Measurements from ENCODE around the gene JTB. TPM values are rescaled to one million over a fixed set of nuclear protein-coding genes. Genes with fewer than 3 reads are reported as not detected.
"Not testable (repeated sequence)": the region's sequence is repeated elsewhere in the genome, so short reads cannot be mapped to it uniquely, and the experiment has no call there.

Gene JTB
- total RNA-seq (2012; rRNA removed) = 79.9 and 123 TPM in 2 replicates

GRCh38 chr1:153977250-153978240 lies at the start of gene JTB:
Gene JTB, minus strand, starts transcription at chr1:153977674. Its CDS starts 422 bp downstream, at chr1:153977252.
- Histone ChIP-seq H3K4me2 (ENCODE audit: low read length) (peak within 1 kb of the TSS; percentile 91), H3K36me3 (ENCODE audit: insufficient read depth, low read length) (peaks cover 43% of the 10 kb centered on the region), H3K4me3 (ENCODE audit: low read length) (peak within 1 kb of the TSS; percentile 87), H3K9me3 (replicated peaks; ENCODE audit: low read length) (no peaks in the 10 kb centered on the region), H3K4me1 (ENCODE audit: control insufficient read depth, insufficient read depth, low read length) (peaks cover 15% of the 10 kb centered on the region), H3K9ac (ENCODE audit: low read depth, low read length) (peak within 1 kb of the TSS; percentile 92), H3K27me3 (ENCODE audit: control insufficient read depth, insufficient read depth, low read length) (no peaks in the 10 kb centered on the region)

GRCh38 chr1:154019940-154020339 lies 42.5 kb upstream of the JTB start:
- no peaks in the 10 kb centered on the region for H3K27me3 ChIP-seq (ENCODE audit: control insufficient read depth, insufficient read depth, low read length)
- H3K36me3 ChIP-seq (ENCODE audit: insufficient read depth, low read length) = no peaks in the 10 kb centered on the region
- no peaks in the 10 kb centered on the region for H3K9me3 ChIP-seq (replicated peaks; ENCODE audit: low read length)
- H3K4me3 ChIP-seq (ENCODE audit: low read length) = no peak overlapping the region
- H3K9ac ChIP-seq (ENCODE audit: low read depth, low read length) = no peak overlapping the region
- H3K4me1 ChIP-seq (ENCODE audit: control insufficient read depth, insufficient read depth, low read length) = no peaks in the 10 kb centered on the region
- H3K4me2 ChIP-seq (ENCODE audit: low read length) = no peak overlapping the region

DNA sequence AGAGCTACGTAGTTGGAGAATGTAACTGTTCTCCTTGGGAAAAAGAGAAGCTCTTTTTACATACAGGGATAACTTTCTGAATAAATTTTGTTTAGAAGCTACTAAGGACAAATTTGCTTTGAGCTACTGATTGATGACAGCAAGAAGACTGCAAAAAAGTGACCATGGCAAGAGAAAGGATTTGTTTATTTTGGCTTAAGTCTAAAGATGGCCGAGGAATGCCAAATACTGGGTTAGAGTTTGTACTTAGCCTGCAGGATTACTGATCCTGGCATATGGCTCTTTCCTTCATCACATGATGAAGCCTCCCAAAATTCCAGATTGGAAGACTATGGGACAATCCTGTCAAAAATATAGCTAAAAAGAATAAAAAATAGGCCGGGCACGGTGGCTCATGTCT lies 41.8 kb upstream of the JTB start:
- Histone ChIP-seq H3K4me2 (ENCODE audit: low read length) (no peak overlapping the region), H3K27me3 (ENCODE audit: control insufficient read depth, insufficient read depth, low read length) (no peaks in the 10 kb centered on the region), H3K4me3 (ENCODE audit: low read length) (no peak overlapping the region), H3K36me3 (ENCODE audit: insufficient read depth, low read length) (no peaks in the 10 kb centered on the region), H3K9ac (ENCODE audit: low read depth, low read length) (no peak overlapping the region), H3K9me3 (replicated peaks; ENCODE audit: low read length) (no peaks in the 10 kb centered on the region), H3K4me1 (ENCODE audit: control insufficient read depth, insufficient read depth, low read length) (peaks cover 4% of the 10 kb centered on the region)

GRCh38 chr1:154014154-154014907 lies 36.9 kb upstream of the JTB start:
- H3K36me3 ChIP-seq (ENCODE audit: insufficient read depth, low read length) = no peaks in the 10 kb centered on the region
- H3K9me3 ChIP-seq (replicated peaks; ENCODE audit: low read length) = no peaks in the 10 kb centered on the region
- H3K9ac ChIP-seq (ENCODE audit: low read depth, low read length) = no peak overlapping the region
- H3K4me1 ChIP-seq (ENCODE audit: control insufficient read depth, insufficient read depth, low read length) = peaks cover 5% of the 10 kb centered on the region
- no peak overlapping the region for H3K4me3 ChIP-seq (ENCODE audit: low read length)
- no peak overlapping the region for H3K4me2 ChIP-seq (ENCODE audit: low read length)
- H3K27me3 ChIP-seq (ENCODE audit: control insufficient read depth, insufficient read depth, low read length) = no peaks in the 10 kb centered on the region

DNA sequence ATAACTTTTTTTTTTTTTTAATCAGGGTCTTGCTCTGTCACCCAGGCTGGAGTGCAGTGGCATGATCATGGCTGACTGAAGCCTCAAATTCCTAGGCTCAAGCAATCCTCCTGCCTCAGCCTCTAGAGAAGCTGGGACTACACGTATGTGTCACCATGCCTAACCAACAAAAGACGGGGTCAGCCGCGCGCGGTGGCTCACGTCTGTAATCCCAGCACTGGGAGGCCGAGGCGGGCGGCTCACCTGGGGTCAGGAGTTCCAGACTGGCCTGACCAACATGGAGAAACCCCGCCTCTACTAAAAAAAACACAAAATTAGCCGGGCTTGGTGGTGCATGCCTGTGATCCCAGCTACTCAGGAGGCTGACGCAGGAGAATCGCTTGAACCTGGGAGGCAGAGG lies 35.1 kb upstream of the JTB start:
- H3K4me1 ChIP-seq (ENCODE audit: control insufficient read depth, insufficient read depth, low read length); H3K4me3 ChIP-seq (ENCODE audit: low read length); H3K9me3 ChIP-seq (replicated peaks; ENCODE audit: low read length); H3K9ac ChIP-seq (ENCODE audit: low read depth, low read length); H3K36me3 ChIP-seq (ENCODE audit: insufficient read depth, low read length); H3K27me3 ChIP-seq (ENCODE audit: control insufficient read depth, insufficient read depth, low read length); H3K4me2 ChIP-seq (ENCODE audit: low read length): not testable (repeated sequence)

DNA sequence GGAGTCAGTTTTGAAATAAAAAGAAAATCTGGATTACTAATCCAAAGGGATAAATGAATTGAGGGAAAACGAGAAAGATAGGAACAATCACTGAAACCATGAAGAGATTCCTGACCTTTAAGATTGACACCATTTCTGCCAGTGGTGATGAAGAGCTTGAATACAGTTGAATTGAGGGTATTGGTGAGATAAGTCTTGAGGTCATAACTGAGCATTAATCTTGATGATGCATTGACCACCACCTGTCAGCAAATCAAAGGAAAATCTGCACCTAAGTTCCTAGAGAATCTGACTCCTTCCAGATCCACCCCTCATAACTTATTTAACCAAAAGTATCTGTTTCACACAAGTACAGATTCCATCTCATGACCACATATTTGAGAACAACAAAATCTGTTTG lies 34.7 kb upstream of the JTB start:
- Histone ChIP-seq H3K9ac (ENCODE audit: low read depth, low read length) (no peak overlapping the region), H3K9me3 (replicated peaks; ENCODE audit: low read length) (no peaks in the 10 kb centered on the region), H3K4me1 (ENCODE audit: control insufficient read depth, insufficient read depth, low read length) (peaks cover 5% of the 10 kb centered on the region), H3K4me2 (ENCODE audit: low read length) (no peak overlapping the region), H3K36me3 (ENCODE audit: insufficient read depth, low read length) (no peaks in the 10 kb centered on the region), H3K4me3 (ENCODE audit: low read length) (no peak overlapping the region), H3K27me3 (ENCODE audit: control insufficient read depth, insufficient read depth, low read length) (no peaks in the 10 kb centered on the region)

- Histone ChIP-seq H3K4me1 (ENCODE audit: control insufficient read depth, insufficient read depth, low read length) (peaks cover 5% of the 10 kb centered on the region), H3K36me3 (ENCODE audit: insufficient read depth, low read length) (no peaks in the 10 kb centered on the region), H3K4me2 (ENCODE audit: low read length) (no peak overlapping the region), H3K9me3 (replicated peaks; ENCODE audit: low read length) (no peaks in the 10 kb centered on the region), H3K27me3 (ENCODE audit: control insufficient read depth, insufficient read depth, low read length) (no peaks in the 10 kb centered on the region), H3K4me3 (ENCODE audit: low read length) (no peak overlapping the region), H3K9ac (ENCODE audit: low read depth, low read length) (no peak overlapping the region)
These were observed 28.7 kb upstream of the JTB start for GRCh38 chr1:154006136-154006535.

DNA sequence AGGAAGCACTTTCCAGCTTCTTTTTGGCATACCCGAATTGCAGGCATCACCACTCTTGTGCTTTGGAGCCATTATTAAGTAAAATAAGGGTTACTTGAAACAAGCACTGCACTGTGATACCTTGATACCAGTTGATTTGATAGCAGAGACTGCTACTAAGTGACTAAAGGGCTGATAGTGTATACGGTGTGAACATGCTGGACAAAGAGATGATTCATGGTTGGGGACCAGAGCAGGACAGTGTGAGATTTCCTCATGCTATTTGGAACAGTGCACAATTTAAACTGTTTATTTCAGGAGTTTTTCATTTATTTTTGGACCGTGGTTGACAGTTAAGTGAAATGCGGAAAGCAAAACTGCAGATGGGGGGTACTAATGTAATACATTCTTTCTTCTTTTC lies 22.9 kb upstream of the JTB start:
- no peaks in the 10 kb centered on the region for H3K27me3 ChIP-seq (ENCODE audit: control insufficient read depth, insufficient read depth, low read length)
- no peaks in the 10 kb centered on the region for H3K4me1 ChIP-seq (ENCODE audit: control insufficient read depth, insufficient read depth, low read length)
- peaks cover 3% of the 10 kb centered on the region for H3K36me3 ChIP-seq (ENCODE audit: insufficient read depth, low read length)
- no peak overlapping the region for H3K4me2 ChIP-seq (ENCODE audit: low read length)
- H3K4me3 ChIP-seq (ENCODE audit: low read length) = no peak overlapping the region
- H3K9ac ChIP-seq (ENCODE audit: low read depth, low read length) = no peak overlapping the region
- H3K9me3 ChIP-seq (replicated peaks; ENCODE audit: low read length) = no peaks in the 10 kb centered on the region

DNA sequence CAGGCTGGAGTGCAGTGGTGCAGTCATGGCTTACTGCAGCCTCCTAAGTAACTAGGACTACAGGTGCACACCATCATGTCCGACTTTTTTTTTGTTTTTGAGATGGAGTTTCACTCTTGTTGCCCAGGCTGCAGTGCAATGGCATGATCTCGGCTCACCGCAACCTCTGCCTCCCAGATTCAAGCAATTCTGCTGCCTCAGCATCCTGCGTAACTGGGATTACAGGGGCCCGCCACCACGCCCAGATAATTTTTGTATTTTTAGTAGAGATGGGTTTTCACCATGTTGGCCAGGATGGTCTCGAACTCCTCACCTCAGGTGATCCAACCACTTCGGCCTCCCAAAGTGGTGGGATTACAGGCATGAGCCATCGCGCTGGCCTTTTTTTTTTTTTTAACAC lies 19.4 kb upstream of the JTB start:
- H3K4me2 ChIP-seq (ENCODE audit: low read length); H3K4me1 ChIP-seq (ENCODE audit: control insufficient read depth, insufficient read depth, low read length); H3K27me3 ChIP-seq (ENCODE audit: control insufficient read depth, insufficient read depth, low read length); H3K9ac ChIP-seq (ENCODE audit: low read depth, low read length); H3K9me3 ChIP-seq (replicated peaks; ENCODE audit: low read length); H3K4me3 ChIP-seq (ENCODE audit: low read length): not testable (repeated sequence)
- peaks cover 27% of the 10 kb centered on the region for H3K36me3 ChIP-seq (ENCODE audit: insufficient read depth, low read length)

- Histone ChIP-seq H3K4me1 (ENCODE audit: control insufficient read depth, insufficient read depth, low read length) (peaks cover 7% of the 10 kb centered on the region), H3K36me3 (ENCODE audit: insufficient read depth, low read length) (peaks cover 34% of the 10 kb centered on the region), H3K9ac (ENCODE audit: low read depth, low read length) (no peak overlapping the region), H3K4me2 (ENCODE audit: low read length) (no peak overlapping the region), H3K27me3 (ENCODE audit: control insufficient read depth, insufficient read depth, low read length) (no peaks in the 10 kb centered on the region), H3K4me3 (ENCODE audit: low read length) (no peak overlapping the region), H3K9me3 (replicated peaks; ENCODE audit: low read length) (no peaks in the 10 kb centered on the region)
These were observed 18.2 kb upstream of the JTB start for GRCh38 chr1:153995640-153996039.

GRCh38 chr1:153995202-153995601 lies 17.7 kb upstream of the JTB start:
- H3K9me3 ChIP-seq (replicated peaks; ENCODE audit: low read length) = no peaks in the 10 kb centered on the region
- no peak overlapping the region for H3K9ac ChIP-seq (ENCODE audit: low read depth, low read length)
- no peak overlapping the region for H3K4me2 ChIP-seq (ENCODE audit: low read length)
- peaks cover 34% of the 10 kb centered on the region for H3K36me3 ChIP-seq (ENCODE audit: insufficient read depth, low read length)
- H3K4me3 ChIP-seq (ENCODE audit: low read length) = no peak overlapping the region
- no peaks in the 10 kb centered on the region for H3K27me3 ChIP-seq (ENCODE audit: control insufficient read depth, insufficient read depth, low read length)
- peaks cover 9% of the 10 kb centered on the region for H3K4me1 ChIP-seq (ENCODE audit: control insufficient read depth, insufficient read depth, low read length)

Data from skeletal muscle satellite cell (primary cell).